Measurements from ENCODE around the gene RXFP3. TPM values are rescaled to one million over a fixed set of nuclear protein-coding genes. Genes with fewer than 3 reads are reported as not detected.

Gene RXFP3
- total and polyA plus RNA-seq, 2 donors (not counting 1 experiment from before 2014, with no cell fraction given) = not detected

- Histone ChIP-seq H3K9ac (ENCODE audit: low read length) (no peak overlapping the region), H3K79me2 (ENCODE audit: control insufficient read depth, insufficient read depth, low read length) (no peaks in the 10 kb centered on the region), H3K27ac (ENCODE audit: low read length in 2 of 2) (no peak overlapping the region), H3K4me3 (ENCODE audit: control extremely low read depth in 1 of 5, extremely low read depth in 1 of 5, insufficient read depth in 1 of 5, low read depth in 2 of 5, low read length in 4 of 5) (no peak overlapping the region), H3K4me2 (replicated peaks; ENCODE audit: low read depth, low read length, poor library complexity, severe bottlenecking) (no peak overlapping the region), H3K9me3 (ENCODE audit: control extremely low read depth in 1 of 3, control insufficient read depth in 2 of 3, insufficient read depth in 1 of 3, low read length in 2 of 3) (peaks cover 0 to 3% (median 0%) of the 10 kb centered on the region in 3 donors), H3K36me3 (replicated peaks in 1 of 2; ENCODE audit: control extremely low read depth in 1 of 2, control insufficient read depth in 1 of 2, extremely low read depth in 1 of 2, insufficient read depth in 2 of 2, low read length in 1 of 2) (no peaks in the 10 kb centered on the region), H2AFZ (ENCODE audit: insufficient read depth, low read depth, low read length, poor library complexity, severe bottlenecking) (no peak overlapping the region), H4K20me1 (ENCODE audit: control insufficient read depth, insufficient read depth, low read length, poor library complexity, severe bottlenecking) (no peaks in the 10 kb centered on the region), H3K27me3 (replicated peaks in 1 of 4; ENCODE audit: control extremely low read depth in 1 of 4, control insufficient read depth in 3 of 4, insufficient read depth in 4 of 4, low read length in 3 of 4) (peaks cover 0 to 20% (median 13%) of the 10 kb centered on the region in 4 experiments), H3K4me1 (ENCODE audit: control insufficient read depth in 2 of 2, insufficient read depth in 2 of 2, low read length in 2 of 2) (no peaks in the 10 kb centered on the region)
- no CpG with 5 or more reads among the region's 3 CpGs for WGBS (ENCODE audit: insufficient coverage)
- intact Hi-C loops (cut with micrococcal nuclease) = no loop called here
- Mint-ChIP-seq H3K27me3 (peaks cover 37% of the 10 kb centered on the region), H3K27ac (no peak overlapping the region), H3K9me3 (ENCODE audit: insufficient read depth) (no peaks in the 10 kb centered on the region), H3K4me1 (peaks cover 3% of the 10 kb centered on the region), H3K4me3 (no peak overlapping the region)
- DNase-seq (no peak), ATAC-seq (ENCODE audit: low read depth) (no peak)
- ChIA-PET POLR2A (no interaction called here), CTCF (no interaction called here)
- TF ChIP-seq, protein P1, sequence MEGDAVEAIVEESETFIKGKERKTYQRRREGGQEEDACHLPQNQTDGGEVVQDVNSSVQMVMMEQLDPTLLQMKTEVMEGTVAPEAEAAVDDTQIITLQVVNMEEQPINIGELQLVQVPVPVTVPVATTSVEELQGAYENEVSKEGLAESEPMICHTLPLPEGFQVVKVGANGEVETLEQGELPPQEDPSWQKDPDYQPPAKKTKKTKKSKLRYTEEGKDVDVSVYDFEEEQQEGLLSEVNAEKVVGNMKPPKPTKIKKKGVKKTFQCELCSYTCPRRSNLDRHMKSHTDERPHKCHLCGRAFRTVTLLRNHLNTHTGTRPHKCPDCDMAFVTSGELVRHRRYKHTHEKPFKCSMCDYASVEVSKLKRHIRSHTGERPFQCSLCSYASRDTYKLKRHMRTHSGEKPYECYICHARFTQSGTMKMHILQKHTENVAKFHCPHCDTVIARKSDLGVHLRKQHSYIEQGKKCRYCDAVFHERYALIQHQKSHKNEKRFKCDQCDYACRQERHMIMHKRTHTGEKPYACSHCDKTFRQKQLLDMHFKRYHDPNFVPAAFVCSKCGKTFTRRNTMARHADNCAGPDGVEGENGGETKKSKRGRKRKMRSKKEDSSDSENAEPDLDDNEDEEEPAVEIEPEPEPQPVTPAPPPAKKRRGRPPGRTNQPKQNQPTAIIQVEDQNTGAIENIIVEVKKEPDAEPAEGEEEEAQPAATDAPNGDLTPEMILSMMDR (IDR thresholded peaks at IDR 0.05) = no peak
- TF ChIP-seq EZH2 (IDR thresholded peaks at IDR 0.05; ENCODE audit: borderline replicate concordance, insufficient read depth, low read depth, low read length, poor library complexity, severe bottlenecking) = no peak
These were observed 48.9 kb upstream of the RXFP3 start for GRCh38 chr5:33887268-33887667.

DNA sequence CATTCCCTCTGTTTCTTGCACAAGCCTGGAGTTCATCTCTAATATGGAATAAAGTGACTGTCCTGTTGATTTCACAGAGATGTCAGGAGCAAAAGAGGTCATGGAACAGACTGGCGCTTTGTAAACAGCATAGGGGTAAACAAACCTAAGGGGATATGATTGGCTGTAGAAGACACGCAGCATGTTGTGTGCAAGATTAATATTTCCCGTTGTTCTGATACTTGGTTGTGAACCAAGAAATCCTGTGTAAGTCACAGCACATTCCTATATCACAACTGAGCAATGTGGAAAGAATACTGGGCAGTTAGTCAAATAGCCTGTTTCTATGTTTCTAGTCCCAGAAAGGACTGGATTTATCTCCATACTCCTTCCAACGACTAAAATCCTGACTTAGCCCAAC lies 47.6 kb upstream of the RXFP3 start:
- Histone ChIP-seq H3K4me3 (ENCODE audit: control extremely low read depth in 1 of 5, extremely low read depth in 1 of 5, insufficient read depth in 1 of 5, low read depth in 2 of 5, low read length in 4 of 5) (no peak overlapping the region), H3K9ac (ENCODE audit: low read length) (no peak overlapping the region), H2AFZ (ENCODE audit: insufficient read depth, low read depth, low read length, poor library complexity, severe bottlenecking) (no peak overlapping the region), H3K27ac (ENCODE audit: low read length in 2 of 2) (no peak overlapping the region), H3K27me3 (replicated peaks in 1 of 4; ENCODE audit: control extremely low read depth in 1 of 4, control insufficient read depth in 3 of 4, insufficient read depth in 4 of 4, low read length in 3 of 4) (peaks cover 0 to 33% (median 20%) of the 10 kb centered on the region in 4 experiments), H3K79me2 (ENCODE audit: control insufficient read depth, insufficient read depth, low read length) (no peaks in the 10 kb centered on the region), H3K4me2 (replicated peaks; ENCODE audit: low read depth, low read length, poor library complexity, severe bottlenecking) (no peak overlapping the region), H3K9me3 (ENCODE audit: control extremely low read depth in 1 of 3, control insufficient read depth in 2 of 3, insufficient read depth in 1 of 3, low read length in 2 of 3) (peaks cover 0 to 7% (median 0%) of the 10 kb centered on the region in 3 donors), H3K4me1 (ENCODE audit: control insufficient read depth in 2 of 2, insufficient read depth in 2 of 2, low read length in 2 of 2) (no peaks in the 10 kb centered on the region), H4K20me1 (ENCODE audit: control insufficient read depth, insufficient read depth, low read length, poor library complexity, severe bottlenecking) (no peaks in the 10 kb centered on the region), H3K36me3 (replicated peaks in 1 of 2; ENCODE audit: control extremely low read depth in 1 of 2, control insufficient read depth in 1 of 2, extremely low read depth in 1 of 2, insufficient read depth in 2 of 2, low read length in 1 of 2) (no peaks in the 10 kb centered on the region)
- Mint-ChIP-seq H3K4me1 (peaks cover 4% of the 10 kb centered on the region), H3K27me3 (peaks cover 51% of the 10 kb centered on the region), H3K4me3 (no peak overlapping the region), H3K27ac (no peak overlapping the region), H3K9me3 (ENCODE audit: insufficient read depth) (no peaks in the 10 kb centered on the region)
- ATAC-seq (ENCODE audit: low read depth) (no peak), DNase-seq (no peak)
- intact Hi-C loops (cut with micrococcal nuclease) = no loop called here
- POLR2A ChIA-PET = no interaction called here
- CTCF ChIA-PET = no interaction called here
- 88% methylated on average over 1 of the region's 4 CpGs for WGBS (ENCODE audit: insufficient coverage)
- no peak for TF ChIP-seq EZH2 (IDR thresholded peaks at IDR 0.05; ENCODE audit: borderline replicate concordance, insufficient read depth, low read depth, low read length, poor library complexity, severe bottlenecking)
- TF ChIP-seq, protein P1 (IDR thresholded peaks at IDR 0.05) = no peak

Data from B cell (primary cell).